HG03378 (cell line): ENCODE measurements around the gene CFAP46.
"Not testable (repeated sequence)": the region's sequence is repeated elsewhere in the genome, so short reads cannot be mapped to it uniquely, and the experiment has no call there.

Experiments used
- ATAC-seq: cut with Tn5 transposase; IDR thresholded peaks from one replicate; pipeline ENCODE4 v1.9.1; 2021; ENCODE audit warnings: mild to moderate bottlenecking, moderate library complexity; ENCODE audit not compliant: unreplicated experiment

Gene CFAP46

DNA sequence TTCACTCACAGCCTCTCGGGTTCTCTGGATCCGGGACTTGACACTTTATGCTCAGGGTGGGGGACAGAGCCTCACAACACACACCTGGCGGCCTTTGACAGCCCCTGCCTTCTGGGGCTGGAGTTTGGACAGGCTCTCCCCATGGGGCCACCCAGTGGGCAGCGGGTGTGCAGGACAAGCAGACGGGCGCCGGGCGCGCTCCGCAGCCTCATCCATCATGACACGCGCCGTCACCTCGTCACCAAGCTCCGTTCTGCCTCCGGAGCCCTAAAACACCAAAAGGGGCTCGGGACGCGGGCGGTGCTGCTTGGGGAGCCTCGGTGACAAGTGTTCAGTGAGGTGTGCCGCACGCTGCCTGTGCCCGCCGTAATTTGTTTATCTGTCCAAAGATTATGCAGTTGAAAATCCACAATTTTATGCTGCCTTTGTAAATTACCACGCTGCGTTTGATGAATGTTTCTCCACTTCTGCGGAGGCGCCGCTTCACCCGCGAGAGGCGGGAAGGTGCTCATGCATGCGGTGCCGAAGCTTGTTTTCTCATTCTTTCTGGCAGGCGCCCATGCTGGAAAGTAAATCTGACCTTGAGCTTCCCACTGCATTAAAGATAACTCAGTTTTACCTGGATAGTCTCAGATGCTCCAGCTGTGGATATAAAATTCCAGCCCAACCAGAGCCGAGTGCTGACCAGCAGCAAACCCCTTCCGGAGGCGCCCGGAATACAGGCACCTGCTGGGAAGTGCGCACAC, 162.6 kb downstream of the CFAP46 start:
- no peak for ATAC-seq

DNA sequence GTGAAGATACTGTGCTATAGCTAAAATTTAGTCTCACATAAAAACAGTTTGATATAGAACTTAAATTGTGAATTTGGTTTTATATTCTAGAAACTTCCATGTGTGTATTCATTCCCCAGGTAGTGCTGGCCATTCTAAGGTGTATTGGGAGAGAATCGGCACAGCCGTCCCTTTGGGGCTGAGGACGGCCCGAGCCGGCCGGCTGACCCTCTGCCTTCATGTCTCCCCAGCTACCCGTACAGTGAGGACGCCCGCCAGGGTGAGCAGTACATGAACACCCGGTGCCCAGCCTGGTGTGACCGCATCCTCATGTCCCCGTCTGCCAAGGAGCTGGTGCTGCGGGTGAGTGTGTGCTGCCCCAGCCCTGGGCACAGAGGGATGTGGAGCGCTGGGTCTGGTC, 164.9 kb downstream of the CFAP46 start:
- no peak for ATAC-seq

DNA sequence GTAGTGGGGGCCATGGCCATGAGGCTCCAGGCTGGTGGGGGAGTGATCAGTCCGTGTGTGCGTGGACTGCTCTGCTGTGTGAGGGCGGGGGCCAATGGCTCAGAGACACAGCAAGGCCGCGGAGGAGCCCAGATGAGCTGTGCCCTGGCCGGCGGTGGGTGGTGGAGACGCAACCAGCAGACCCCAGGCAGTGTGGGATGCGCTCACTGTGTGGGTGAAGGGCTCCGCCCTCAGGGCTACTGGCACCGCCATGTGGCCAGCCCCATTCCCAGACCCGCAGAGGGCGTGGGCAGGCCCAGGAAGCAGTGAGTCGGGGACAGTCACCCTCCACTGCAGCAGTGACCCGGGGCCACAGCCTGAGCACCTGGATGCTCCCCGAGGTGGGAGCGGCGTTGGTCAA, 165.5 kb downstream of the CFAP46 start:
- ATAC-seq: no peak

DNA sequence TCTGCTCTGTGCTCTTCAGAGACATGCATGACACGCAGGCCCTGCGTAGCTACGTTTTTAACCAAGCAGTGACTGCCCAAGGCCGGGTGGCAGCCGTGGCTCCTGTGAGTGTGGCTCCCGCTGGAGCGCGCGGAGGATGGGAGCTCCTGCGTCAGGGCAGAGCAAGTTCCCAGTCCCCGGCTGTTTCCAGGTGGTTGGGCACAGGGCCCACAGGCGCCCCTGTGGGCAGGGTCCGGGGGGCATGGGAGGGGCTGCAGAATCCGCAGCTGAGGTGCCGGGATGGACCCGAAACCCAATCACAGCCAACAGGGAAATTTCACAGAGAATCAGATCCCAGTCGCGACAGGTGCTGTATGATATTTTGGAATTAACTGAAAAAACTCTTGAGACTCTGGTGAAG, 166.2 kb downstream of the CFAP46 start:
- no peak for ATAC-seq

DNA sequence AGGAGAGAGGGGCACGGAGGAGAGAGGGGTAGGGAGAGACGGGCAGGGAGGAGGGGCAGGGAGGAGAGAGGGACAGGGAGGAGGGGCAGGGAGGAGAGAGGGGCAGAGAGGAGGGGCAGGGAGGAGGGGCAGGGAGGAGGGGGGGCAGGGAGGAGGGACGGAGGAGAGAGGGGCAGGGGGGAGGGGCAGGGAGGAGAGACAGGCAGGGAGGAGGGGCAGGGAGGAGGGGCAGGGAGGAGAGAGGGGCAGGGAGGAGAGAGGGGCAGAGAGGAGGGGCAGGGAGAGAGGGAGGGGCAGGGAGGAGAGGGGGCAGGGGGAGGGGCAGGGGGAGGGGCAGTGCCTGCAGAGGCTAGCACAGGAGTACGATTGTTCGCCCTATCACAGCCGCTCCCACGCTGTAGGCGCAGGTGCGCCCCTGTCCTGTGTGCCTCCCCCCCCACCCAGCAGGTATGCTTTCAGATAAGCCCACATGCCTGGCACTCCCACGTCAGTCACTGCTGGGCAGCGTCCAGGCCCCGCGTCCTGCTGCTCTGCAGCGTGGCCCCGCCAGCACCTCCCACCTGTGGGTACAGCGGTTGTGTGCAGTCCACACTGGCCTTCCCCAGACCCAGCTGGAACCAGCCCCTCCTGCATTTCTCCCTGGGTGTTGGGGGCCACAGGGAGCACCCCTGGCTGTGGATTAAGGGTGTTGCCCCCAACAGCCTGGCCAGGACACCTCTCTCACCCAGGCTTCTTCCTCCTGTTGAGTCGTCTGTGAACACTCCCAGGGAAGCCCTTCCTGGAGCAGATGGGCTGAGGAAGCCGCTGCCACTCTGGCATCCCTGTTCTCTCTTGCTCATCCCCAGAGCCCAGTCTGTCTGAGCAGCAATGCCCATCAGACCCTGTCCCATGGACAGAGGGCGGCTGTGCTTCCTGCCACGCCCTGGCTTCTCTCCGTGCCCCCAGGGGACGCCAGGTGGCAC, 167.2 kb downstream of the CFAP46 start:
- no peak for ATAC-seq

DNA sequence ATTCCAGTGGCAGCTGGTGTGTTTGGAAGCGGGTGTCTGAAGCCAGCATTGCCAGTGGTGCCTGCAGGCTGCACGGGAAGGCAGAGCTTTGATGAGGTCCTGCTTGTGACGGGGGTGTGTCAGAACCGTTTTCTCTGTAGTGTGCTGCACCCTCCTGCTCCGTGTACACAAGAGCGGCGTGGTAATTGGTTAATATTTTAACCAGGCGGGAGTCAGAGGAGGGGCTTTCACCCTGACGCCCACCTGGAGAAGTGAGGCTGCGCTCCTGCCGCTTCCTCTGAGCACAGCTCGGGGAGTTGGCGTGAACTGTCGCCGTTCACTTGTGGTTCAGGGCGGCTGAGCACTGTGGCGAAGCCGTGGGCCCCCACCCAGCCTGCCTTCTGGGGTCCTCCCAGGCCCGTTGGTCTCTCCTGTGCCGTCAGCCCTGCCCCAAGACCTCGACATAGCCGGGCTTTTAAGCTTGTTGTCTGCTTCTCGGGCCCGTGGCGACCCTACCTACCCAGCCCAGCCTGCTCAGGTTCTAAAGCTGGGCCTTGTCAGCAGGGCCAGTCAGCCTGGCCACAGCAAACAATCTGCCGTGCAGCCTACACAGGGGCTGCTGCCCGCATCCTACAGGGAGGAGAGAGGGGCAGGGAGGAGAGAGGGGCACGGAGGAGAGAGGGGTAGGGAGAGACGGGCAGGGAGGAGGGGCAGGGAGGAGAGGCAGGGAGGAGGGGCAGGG, 168.0 kb downstream of the CFAP46 start:
- no peak for ATAC-seq

DNA sequence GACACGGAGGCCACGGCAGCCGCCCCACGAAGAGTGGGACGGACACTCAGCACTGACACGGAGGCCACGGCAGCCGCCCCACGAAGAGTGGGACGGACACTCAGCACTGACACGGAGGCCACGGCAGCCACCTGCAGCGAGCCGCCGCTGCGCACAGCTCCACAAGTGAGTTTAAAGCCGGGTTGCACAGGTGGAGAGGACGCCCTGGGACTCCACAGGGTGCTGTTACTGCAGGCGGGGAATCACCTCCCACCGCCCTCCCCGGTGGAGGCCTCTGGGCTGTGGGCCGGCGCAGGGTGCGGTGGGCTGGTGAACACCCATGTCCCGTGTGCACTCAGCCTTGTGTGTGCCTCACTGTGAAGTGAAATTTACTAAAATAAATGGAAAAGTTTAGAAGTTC, 169.6 kb downstream of the CFAP46 start:
- not testable (repeated sequence) for ATAC-seq

DNA sequence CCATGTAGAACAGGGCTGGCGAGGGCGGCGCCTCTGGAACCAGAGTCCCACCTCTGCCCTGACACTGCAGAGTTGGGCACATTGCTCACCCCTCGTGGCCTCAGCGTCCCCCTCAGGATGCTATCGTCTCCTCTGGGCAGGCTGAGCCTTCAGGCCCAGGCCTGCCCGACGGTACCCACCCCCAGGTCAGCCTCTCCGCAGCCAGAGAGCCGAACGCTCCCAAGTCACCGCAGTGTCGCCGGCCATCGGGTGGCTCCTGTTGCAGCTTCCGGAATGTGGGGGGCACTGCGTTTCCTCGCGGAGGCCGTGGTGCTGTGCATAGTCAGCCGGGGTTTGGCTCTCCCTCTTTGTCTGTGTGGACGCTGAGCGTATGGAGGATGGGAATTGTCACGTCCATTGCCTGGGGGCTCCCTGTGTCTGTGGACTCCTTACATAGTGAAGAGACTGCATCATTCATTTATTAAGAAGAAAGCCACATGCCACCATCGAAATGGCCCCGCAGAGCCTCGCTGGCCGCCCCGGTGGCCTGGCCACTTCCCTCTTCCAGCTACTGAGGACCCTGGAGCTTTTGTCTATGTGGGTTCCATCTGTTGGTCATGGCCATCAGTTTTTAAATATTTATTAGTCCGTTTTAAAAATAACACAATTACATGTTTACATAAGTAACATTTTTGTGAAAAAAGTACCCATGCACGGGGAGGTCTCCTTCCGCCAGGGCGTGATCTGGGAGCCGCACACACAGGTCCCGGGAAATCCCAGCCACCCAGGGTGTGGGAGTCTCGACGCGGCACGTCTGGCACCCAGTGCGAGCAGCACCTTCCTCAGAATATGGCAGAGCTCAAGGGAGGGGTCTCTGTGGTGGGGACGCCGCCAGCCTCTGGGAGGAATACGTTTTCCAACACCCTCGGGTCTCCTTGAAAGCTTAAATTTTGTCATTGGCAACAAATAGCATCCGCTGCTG, 172.0 kb downstream of the CFAP46 start:
- no peak for ATAC-seq

DNA sequence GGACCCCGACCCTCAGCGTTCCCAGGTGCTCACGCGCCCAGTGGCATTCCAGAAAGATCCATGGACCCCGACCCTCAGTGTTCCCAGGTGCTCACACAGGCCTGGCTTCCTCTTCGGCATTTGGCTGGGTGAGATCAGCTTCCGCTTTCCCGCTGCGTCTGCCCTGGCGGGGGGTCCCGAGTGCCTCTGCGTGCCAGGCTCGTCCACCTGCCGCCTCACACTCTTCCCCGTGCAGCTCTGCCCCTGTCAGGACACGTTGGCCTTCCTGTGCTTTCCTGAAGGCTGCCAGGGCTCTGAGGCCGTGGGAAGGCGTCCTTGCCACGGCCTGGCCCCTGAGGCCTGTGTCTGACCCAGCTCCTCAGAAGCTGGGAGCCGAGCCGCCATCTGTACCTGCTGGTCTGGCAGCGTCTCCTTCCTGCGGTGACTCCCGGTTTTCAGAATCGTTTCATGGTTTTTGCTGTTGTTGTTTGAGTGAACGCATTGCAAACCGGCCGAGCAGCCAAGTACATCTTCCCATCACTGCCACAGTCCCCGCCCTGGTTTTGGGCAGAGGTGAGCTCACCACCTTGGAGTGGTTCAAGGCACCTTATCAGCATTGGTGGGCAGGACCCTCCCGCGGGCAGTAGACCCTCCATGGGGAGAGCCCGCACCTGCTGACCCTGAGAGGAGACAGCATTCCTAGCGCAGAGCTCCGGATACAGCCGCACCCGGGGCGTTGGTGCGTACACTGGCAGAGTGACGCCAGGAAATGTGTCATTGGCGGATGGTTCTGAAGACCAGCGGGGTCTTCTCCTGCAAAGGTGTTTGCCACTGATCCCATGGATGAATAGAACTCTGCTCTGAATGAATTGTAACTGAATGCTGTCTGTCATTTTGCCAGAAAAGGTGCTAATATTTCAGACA, 173.8 kb downstream of the CFAP46 start:
- ATAC-seq: no peak

DNA sequence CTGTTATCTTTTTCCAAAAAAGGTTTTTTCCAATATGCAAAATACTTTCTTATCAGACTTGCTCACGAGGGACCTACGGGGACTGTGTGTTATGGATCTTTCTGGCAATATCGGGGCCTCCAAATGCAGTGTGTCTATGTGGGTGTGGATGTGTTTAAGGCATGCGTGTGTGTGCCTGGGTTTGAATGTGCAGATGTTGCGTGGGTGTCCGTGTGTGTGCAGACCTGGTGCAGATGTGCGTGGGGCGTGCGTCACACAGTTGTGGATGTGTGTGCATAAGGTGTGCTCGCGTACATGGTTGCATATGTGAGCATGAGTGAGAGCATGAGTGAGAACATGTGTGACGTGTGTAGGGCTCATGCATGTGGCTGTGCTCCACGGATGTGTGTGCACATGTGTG, 176.1 kb downstream of the CFAP46 start:
- no peak for ATAC-seq

DNA sequence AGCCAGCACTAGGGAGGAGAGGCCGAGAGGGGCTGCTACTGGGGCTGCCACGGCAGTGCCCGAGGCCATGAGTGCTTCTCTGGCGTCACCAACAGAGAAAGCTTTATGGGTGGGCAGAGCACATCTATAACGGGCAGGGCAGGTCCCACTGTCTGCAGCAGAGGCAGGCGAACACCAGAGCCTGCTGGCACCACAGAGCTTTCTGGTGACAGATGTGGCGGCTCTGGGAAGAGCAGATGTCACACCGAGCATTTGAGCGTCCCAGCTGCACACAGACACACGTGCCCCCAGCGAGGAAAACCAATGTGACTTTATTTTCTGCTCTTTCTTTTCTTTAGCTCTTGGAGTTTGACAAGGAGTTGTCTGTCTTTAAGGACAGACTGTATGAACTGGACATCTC, 176.9 kb downstream of the CFAP46 start:
- ATAC-seq: no peak

DNA sequence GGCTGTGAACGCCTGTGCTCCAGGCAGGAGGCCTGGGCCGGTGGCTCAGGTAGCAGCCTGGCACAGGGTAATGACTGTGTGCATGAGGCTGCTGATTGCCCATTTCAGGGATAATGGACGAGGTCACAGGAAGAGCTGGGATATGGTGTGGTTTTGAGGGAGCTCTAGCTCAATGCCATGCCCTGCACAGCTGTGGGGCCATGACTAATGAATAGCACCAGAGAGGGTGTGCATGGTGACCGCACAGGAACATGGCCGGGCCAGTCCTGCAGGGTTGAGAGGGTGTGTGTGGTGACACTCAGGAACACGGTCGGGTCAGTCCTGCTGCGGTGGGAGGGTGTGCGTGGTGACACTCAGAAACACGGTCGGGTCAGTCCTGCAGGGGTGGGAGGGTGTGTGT, 178.3 kb downstream of the CFAP46 start:
- ATAC-seq: no peak

DNA sequence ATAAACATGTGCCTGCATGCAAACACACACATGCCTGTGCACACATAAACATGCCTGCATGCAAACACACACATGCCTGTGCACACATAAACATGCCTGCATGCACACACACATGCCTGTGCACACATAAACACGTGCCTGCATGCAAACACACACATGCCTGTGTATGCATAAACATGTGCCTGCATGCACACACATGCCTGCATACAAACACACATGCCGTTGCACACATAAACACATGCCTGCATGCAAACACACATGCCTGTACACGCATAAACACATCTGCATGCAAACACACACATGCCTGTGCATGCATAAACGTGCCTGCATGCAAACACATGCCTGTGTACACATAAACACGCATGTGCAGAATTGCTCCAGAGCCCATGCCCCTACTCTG, 178.8 kb downstream of the CFAP46 start:
- ATAC-seq: no peak

DNA sequence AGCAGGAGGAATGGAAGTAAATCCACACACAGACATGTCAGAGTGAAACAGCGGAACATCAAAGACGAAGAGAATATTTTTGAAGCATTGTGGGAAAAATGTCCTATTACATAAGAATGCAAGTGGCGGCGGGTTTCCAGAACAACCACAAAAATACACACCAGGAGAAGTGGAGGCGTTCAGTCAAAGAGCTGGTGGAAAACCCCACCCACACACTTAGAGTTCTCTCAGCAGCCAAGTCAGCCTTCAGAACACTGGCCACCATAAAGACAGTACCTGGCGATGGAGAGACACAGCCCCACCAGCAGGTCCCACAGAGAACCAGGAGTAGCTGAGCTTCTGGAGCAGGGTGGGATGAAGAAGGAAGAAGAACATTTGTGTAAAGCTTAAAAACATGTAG, 180.1 kb downstream of the CFAP46 start:
- no peak for ATAC-seq

DNA sequence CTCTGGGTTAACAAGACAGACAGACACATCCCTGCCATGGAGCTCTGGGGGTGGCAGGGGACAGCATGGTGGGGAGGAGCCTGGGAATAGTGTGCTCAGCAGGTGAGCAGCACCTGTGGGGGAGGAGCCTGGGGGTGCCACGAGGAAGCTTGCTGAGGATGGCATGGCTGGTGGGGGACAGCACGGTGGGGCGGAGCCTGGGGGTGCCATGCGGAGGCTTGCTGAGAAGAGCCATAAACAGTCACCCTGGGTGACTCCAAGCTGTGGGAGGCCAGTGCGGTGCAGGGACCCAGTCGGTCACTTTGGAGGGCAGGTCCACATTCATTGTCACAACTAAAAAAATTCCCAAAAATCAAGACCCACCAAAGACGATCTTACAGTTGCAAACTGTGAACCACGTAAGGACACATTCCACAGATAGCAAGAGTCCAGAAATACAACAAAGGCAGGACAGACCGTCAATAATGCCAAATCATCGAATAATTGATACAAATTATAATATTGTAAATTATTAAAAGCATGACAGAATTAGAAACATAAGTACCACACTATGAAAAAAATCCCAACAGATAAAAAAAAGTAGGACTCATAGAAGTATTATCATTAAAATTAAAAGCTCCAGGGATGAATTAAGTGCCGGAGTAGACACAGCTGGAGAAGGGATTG, 180.8 kb downstream of the CFAP46 start:
- ATAC-seq: no peak

DNA sequence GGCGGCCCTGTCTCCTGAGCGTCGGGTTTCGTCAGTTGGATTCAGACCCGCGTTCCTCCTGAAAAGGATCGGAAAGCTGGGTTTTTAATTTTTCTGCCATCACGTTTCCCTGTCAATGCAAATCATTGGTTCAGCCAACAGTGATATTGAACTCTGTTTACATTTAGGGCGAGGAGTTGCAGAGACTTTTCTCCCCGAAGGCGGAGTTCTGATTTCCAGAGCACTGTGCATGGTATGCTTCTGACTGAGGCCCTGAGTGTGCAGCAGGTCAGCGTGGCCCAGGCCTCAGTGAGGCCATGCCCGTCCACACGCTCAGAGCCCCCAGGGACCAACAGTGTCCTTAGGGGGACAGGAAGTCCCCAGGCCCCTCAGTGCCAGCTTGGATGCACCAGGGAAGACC, 183.5 kb downstream of the CFAP46 start:
- ATAC-seq: no peak
